PC-9 (cell line): ENCODE measurements around the gene ELP4. TPM values are rescaled to one million over a fixed set of nuclear protein-coding genes. Genes with fewer than 3 reads are reported as not detected.

Source experiments
- BruUV-seq: library from RNA; stranded (reverse); fragments of 400-500 nt; replicated peaks from 2 replicates; lab custom pipeline; 2021; lab: Mats Ljungman, UMichigan
- CTCF ChIA-PET: fragments of 300-600 bp; sonication (Branson Sonifier 250); formaldehyde crosslinking; loops from one replicate; lab custom pipeline; 2022; ENCODE audit warnings: antibody characterized with exemption; lab: Charles Lee
- POLR2A ChIA-PET: fragments of 300-600 bp; sonication (Branson Sonifier 250); formaldehyde crosslinking; loops from one replicate; lab custom pipeline; 2022; ENCODE audit warnings: antibody characterized with exemption; ENCODE audit not compliant: unreplicated experiment; lab: Charles Lee
- DNase-seq, 2 experiments: peaks; one replicate each; pipeline versions ENCODE4 v3.0.0 to v3.0.0-alpha.2; 2015 to 2022; ENCODE audit warnings: mixed read lengths in 1 of 2
- H2AFZ ChIP-seq: fragments of 200-600 bp; sonication (generic); 2 replicates; pipeline ENCODE4 v1.8.1; 2017; ENCODE audit warnings: antibody characterized with exemption
- H3F3A ChIP-seq: fragments of 200-600 bp; sonication (generic); 2 replicates; pipeline ENCODE4 v1.8.1; 2017; ENCODE audit warnings: antibody characterized with exemption, mild to moderate bottlenecking, low read depth; ENCODE audit not compliant: insufficient read depth
- H3K27ac ChIP-seq: fragments of 200-600 bp; sonication (generic); 2 replicates; pipeline ENCODE4 v1.6.1; 2016; ENCODE audit warnings: mixed run types
- H3K27me3 ChIP-seq: fragments of 200-600 bp; sonication (generic); 2 replicates; pipeline ENCODE4 v1.6.1; 2016; ENCODE audit warnings: low read depth, mixed run types; ENCODE audit not compliant: insufficient read depth
- H3K36me3 ChIP-seq: fragments of 200-600 bp; sonication (generic); 2 replicates; pipeline ENCODE4 v1.6.1; 2016; ENCODE audit warnings: low read depth, mixed run types
- H3K4me1 ChIP-seq: fragments of 200-600 bp; sonication (generic); replicated peaks from 2 replicates; pipeline ENCODE4 v1.6.1; 2016; ENCODE audit warnings: mixed run types; ENCODE audit not compliant: insufficient read depth
- H3K4me2 ChIP-seq: fragments of 200-600 bp; sonication (generic); 2 replicates; pipeline ENCODE4 v1.6.1; 2017; ENCODE audit warnings: mixed run types
- H3K4me3 ChIP-seq: fragments of 200-600 bp; sonication (generic); 2 replicates; pipeline ENCODE4 v1.6.1; 2016; ENCODE audit warnings: mixed run types
- H3K79me2 ChIP-seq: fragments of 200-600 bp; sonication (generic); 2 replicates; pipeline ENCODE4 v1.6.1; 2017; ENCODE audit warnings: low read depth, mixed run types
- H3K9me2 ChIP-seq: fragments of 200-600 bp; sonication (generic); 2 replicates; pipeline ENCODE4 v1.8.1; 2017; ENCODE audit warnings: mild to moderate bottlenecking; ENCODE audit not compliant: insufficient read depth
- H3K9me3 ChIP-seq: fragments of 200-600 bp; sonication (generic); 2 replicates; pipeline ENCODE4 v1.8.1; 2016; ENCODE audit warnings: low read depth; ENCODE audit not compliant: insufficient read depth
- H4K20me1 ChIP-seq: fragments of 200-600 bp; sonication (generic); 2 replicates; pipeline ENCODE4 v1.8.1; 2017; ENCODE audit not compliant: insufficient read depth
- EZH2 ChIP-seq: fragments of 200-600 bp; sonication (generic); IDR thresholded peaks from 2 replicates; pipeline ENCODE4 v1.8.0; 2017; ENCODE audit warnings: antibody characterized with exemption, low read depth
- intact Hi-C: fragments of 100-400 bp; cut with micrococcal nuclease; formaldehyde crosslinking; loops from one replicate; pipeline ENCODE4 v1.10.0; 2022; ENCODE audit not compliant: unreplicated experiment
- total RNA-seq: library from RNA; stranded (reverse); gene quantifications from 2 replicates; pipeline ENCODE4 v1.2.3, GENCODE V29; 2021
- TF ChIP-seq, protein P1 (sequence below): fragments of 200-600 bp; sonication (generic); conservative IDR thresholded peaks from 2 replicates; pipeline ENCODE4 v1.6.1; 2017; ENCODE audit warnings: mixed run types, antibody characterized with exemption, mild to moderate bottlenecking, moderate library complexity

The ELP4 gene
- total RNA-seq, 1 experiment from 2014 or later: 20.5 TPM

DNA sequence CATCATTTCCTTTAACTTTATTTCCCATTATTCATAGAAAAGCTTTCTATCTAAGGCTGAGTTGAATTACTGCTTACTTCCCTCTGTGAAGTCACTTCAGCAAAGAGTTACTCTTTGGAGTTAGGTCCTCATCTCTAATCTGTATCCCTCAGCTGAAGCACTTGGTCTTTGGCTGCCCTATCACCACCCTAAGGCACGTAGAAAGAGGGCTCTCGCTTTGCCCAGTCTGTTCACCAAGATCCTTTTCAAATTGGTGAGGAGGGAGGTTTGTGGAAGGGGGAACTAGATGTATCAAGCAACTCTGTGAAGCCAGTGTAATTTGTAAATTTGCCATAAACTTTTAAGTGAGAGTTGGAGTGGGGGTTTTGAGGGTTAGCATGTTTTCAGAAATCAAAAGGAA, 258.1 kb downstream of the ELP4 start:
- no peaks in the 10 kb centered on the region for H3F3A ChIP-seq
- CTCF ChIA-PET: no interaction called here
- no peak overlapping the region for H3K4me2 ChIP-seq
- TF ChIP-seq EZH2: no peak
- no peaks in the 10 kb centered on the region for H3K9me2 ChIP-seq
- no peaks in the 10 kb centered on the region for H3K4me1 ChIP-seq
- no peak overlapping the region for H3K4me3 ChIP-seq
- no peak overlapping the region for H2AFZ ChIP-seq
- H3K36me3 ChIP-seq: no peaks in the 10 kb centered on the region
- intact Hi-C loops: no loop called here
- no peaks in the 10 kb centered on the region for H3K79me2 ChIP-seq
- BruUV-seq: no TSS peak
- no peak overlapping the region for H3K27ac ChIP-seq
- no peak for DNase-seq
- H3K27me3 ChIP-seq: no peaks in the 10 kb centered on the region
- H3K9me3 ChIP-seq: no peaks in the 10 kb centered on the region
- H4K20me1 ChIP-seq: no peaks in the 10 kb centered on the region
- POLR2A ChIA-PET: no interaction called here

DNA sequence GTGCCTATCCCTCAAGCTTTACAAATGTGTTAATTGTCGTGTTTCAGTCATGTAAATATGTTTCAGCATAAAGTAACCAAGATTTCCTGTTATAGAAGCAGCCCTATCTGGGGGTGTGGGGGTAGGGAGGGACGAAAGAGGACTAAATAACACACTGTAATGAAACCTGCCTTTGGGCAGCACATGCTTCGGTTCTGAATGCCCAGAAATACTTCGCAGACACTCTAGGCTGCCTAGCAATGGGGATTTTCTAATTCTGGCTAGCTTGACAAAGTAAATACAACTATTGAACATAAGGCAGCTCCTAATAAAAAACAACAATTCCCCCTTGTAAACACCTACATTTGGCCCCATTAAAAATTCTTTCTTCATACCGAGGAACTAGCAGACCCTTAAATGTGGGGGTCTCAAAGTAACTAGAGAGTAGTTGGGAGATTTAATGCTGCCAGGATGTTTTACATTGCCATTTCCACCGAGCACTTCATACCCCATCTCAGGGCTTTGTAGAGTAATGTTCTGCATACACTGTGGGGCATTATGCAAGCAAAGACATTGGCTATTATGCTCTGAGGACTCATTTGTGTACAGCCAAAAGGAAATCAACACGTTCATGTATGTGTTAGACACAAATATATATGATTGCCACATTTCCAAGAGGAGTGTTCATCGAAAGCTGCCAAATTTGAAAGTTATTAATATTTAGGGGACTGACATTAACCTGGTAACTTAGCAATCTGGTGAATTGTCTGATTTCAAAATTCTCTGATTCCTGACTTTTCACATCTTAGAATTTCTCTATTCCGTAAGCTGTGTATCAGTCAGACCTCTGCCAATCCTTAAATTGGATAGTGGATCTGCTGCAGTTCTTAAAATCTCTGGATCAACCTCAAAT, 259.4 kb downstream of the ELP4 start:
- no peaks in the 10 kb centered on the region for H3K4me1 ChIP-seq
- H3K36me3 ChIP-seq: no peaks in the 10 kb centered on the region
- H3K27me3 ChIP-seq: no peaks in the 10 kb centered on the region
- DNase-seq: no peak
- POLR2A ChIA-PET: no interaction called here
- H2AFZ ChIP-seq: no peak overlapping the region
- H3K9me3 ChIP-seq: no peaks in the 10 kb centered on the region
- H3K9me2 ChIP-seq: no peaks in the 10 kb centered on the region; the same call in 1 of the 2 replicates
- intact Hi-C loops: no loop called here
- no peak overlapping the region for H3K27ac ChIP-seq
- CTCF ChIA-PET: no interaction called here
- no peaks in the 10 kb centered on the region for H3F3A ChIP-seq
- H3K4me2 ChIP-seq: no peak overlapping the region
- H3K79me2 ChIP-seq: no peaks in the 10 kb centered on the region
- no TSS peak for BruUV-seq
- TF ChIP-seq, protein P1, sequence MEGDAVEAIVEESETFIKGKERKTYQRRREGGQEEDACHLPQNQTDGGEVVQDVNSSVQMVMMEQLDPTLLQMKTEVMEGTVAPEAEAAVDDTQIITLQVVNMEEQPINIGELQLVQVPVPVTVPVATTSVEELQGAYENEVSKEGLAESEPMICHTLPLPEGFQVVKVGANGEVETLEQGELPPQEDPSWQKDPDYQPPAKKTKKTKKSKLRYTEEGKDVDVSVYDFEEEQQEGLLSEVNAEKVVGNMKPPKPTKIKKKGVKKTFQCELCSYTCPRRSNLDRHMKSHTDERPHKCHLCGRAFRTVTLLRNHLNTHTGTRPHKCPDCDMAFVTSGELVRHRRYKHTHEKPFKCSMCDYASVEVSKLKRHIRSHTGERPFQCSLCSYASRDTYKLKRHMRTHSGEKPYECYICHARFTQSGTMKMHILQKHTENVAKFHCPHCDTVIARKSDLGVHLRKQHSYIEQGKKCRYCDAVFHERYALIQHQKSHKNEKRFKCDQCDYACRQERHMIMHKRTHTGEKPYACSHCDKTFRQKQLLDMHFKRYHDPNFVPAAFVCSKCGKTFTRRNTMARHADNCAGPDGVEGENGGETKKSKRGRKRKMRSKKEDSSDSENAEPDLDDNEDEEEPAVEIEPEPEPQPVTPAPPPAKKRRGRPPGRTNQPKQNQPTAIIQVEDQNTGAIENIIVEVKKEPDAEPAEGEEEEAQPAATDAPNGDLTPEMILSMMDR: no peak
- no peak for TF ChIP-seq EZH2
- H4K20me1 ChIP-seq: no peaks in the 10 kb centered on the region
- H3K4me3 ChIP-seq: no peak overlapping the region

DNA sequence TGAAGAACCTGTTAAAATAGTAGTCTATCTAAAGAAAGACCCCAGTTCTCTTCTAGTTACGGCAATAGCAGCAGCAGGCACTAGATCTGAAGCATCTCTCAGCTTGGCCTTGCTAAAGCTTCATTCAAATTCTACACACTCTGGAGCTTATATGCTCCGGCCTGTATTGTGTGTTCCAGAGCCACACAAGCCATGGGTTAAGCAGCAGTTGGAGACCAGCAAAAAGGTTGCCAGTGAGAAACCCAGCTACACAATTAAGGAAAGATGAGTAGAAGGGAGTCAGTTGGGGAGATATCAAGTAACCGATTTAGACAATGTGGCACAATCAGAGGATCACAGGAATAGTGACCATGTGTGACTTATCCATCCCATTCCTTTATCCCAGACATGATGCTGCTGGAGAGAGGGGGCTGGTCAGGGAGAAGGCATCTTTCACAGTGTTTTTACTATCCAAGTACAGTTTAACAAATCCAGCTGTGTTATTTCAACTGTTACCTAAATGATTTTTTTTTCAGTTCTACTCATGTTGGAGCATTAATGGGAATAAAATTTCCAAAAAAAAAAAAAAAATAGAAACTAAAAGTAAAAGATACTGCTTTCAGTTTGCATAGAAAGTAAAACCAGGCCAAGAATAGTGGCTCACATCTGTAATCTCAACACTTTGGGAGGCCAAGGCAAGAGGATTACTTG, 260.6 kb downstream of the ELP4 start:
- Histone ChIP-seq H3K36me3 (no peaks in the 10 kb centered on the region), H3K9me2 (no peaks in the 10 kb centered on the region; the same call in 1 of the 2 replicates), H3F3A (no peaks in the 10 kb centered on the region), H3K79me2 (no peaks in the 10 kb centered on the region), H3K27me3 (no peaks in the 10 kb centered on the region), H3K4me3 (no peak overlapping the region), H3K27ac (no peak overlapping the region), H3K4me1 (no peaks in the 10 kb centered on the region), H3K4me2 (no peak overlapping the region), H2AFZ (no peak overlapping the region), H3K9me3 (no peaks in the 10 kb centered on the region), H4K20me1 (no peaks in the 10 kb centered on the region)
- intact Hi-C loops: no loop called here
- BruUV-seq: no TSS peak
- TF ChIP-seq, protein P1: no peak
- no peak for TF ChIP-seq EZH2
- POLR2A ChIA-PET: interaction anchor here (0.5 kb wide), 1 partner anchor 1078 kb away, joined by 4 read pairs; no protein-coding TSS in a partner anchor
- CTCF ChIA-PET: no interaction called here
- DNase-seq: no peak
